Body of pancreas (tissue), 4 donors: ENCODE data around the gene PHC3.

ENCODE experiments used
- POLR2A ChIP-seq, 3 donors: fragments of 450-650 bp; IDR thresholded peaks; one replicate each; pipeline ENCODE4 v1.6.1; 2016; ENCODE audit warnings: antibody characterized with exemption in 3 of 3, mild to moderate bottlenecking in 2 of 3
- TF ChIP-seq, protein P1 (sequence below), 7 experiments: fragments of 450-650 bp in 4 of 7; fragments of 200-600 bp in 3 of 7; sonication (generic) in 3 of 7; IDR thresholded peaks; one replicate each; pipeline ENCODE4 v1.5.1; 2016 to 2019; ENCODE audit warnings: antibody characterized with exemption in 7 of 7

- TF ChIP-seq POLR2A (IDR thresholded peaks at IDR 0.05) = no peak
- TF ChIP-seq, protein P1, sequence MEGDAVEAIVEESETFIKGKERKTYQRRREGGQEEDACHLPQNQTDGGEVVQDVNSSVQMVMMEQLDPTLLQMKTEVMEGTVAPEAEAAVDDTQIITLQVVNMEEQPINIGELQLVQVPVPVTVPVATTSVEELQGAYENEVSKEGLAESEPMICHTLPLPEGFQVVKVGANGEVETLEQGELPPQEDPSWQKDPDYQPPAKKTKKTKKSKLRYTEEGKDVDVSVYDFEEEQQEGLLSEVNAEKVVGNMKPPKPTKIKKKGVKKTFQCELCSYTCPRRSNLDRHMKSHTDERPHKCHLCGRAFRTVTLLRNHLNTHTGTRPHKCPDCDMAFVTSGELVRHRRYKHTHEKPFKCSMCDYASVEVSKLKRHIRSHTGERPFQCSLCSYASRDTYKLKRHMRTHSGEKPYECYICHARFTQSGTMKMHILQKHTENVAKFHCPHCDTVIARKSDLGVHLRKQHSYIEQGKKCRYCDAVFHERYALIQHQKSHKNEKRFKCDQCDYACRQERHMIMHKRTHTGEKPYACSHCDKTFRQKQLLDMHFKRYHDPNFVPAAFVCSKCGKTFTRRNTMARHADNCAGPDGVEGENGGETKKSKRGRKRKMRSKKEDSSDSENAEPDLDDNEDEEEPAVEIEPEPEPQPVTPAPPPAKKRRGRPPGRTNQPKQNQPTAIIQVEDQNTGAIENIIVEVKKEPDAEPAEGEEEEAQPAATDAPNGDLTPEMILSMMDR (IDR thresholded peaks at IDR 0.05) = no peak
These were observed 23.0 kb upstream of the PHC3 start for GRCh38 chr3:170204509-170204908.
